Ishikawa (cell line): ENCODE measurements around the gene ACP1.

Source experiments
- CEBPB ChIP-seq: IDR thresholded peaks from 2 replicates; pipeline ENCODE4 v1.6.1; 2012
- CREB1 ChIP-seq: IDR thresholded peaks from 2 replicates; pipeline ENCODE4 v1.6.1; 2012; ENCODE audit warnings: low read depth
- EGR1 ChIP-seq: IDR thresholded peaks from 2 replicates; pipeline ENCODE4 v1.6.1; 2012
- EP300 ChIP-seq: IDR thresholded peaks from 2 replicates; pipeline ENCODE4 v1.6.1; 2012; ENCODE audit warnings: borderline replicate concordance
- FOXM1 ChIP-seq: IDR thresholded peaks from 2 replicates; pipeline ENCODE4 v1.6.1; 2012; ENCODE audit warnings: low read depth, borderline replicate concordance
- MAX ChIP-seq: IDR thresholded peaks from 2 replicates; pipeline ENCODE4 v1.6.1; 2012
- NFIC ChIP-seq: IDR thresholded peaks from 2 replicates; pipeline ENCODE4 v1.6.1; 2012
- RAD21 ChIP-seq: IDR thresholded peaks from 2 replicates; pipeline ENCODE4 v1.6.1; 2012; ENCODE audit warnings: low read depth
- REST ChIP-seq: IDR thresholded peaks from 2 replicates; pipeline ENCODE4 v1.6.1; 2012; ENCODE audit warnings: low read depth, mild to moderate bottlenecking
- TAF1 ChIP-seq: IDR thresholded peaks from 2 replicates; pipeline ENCODE4 v1.6.1; 2012; ENCODE audit warnings: low read depth, mild to moderate bottlenecking
- TCF12 ChIP-seq: IDR thresholded peaks from 2 replicates; pipeline ENCODE4 v1.6.1; 2012; ENCODE audit warnings: low read depth
- TEAD4 ChIP-seq: IDR thresholded peaks from 2 replicates; pipeline ENCODE4 v1.6.1; 2012
- YY1 ChIP-seq: IDR thresholded peaks from 2 replicates; pipeline ENCODE4 v1.6.1; 2012; ENCODE audit warnings: low read depth
- ZBTB7A ChIP-seq: IDR thresholded peaks from 2 replicates; pipeline ENCODE4 v1.6.1; 2012; ENCODE audit warnings: low read depth
- TF ChIP-seq, protein P1 (sequence below): IDR thresholded peaks from 2 replicates; pipeline ENCODE4 v1.6.1; 2012

Gene ACP1

DNA sequence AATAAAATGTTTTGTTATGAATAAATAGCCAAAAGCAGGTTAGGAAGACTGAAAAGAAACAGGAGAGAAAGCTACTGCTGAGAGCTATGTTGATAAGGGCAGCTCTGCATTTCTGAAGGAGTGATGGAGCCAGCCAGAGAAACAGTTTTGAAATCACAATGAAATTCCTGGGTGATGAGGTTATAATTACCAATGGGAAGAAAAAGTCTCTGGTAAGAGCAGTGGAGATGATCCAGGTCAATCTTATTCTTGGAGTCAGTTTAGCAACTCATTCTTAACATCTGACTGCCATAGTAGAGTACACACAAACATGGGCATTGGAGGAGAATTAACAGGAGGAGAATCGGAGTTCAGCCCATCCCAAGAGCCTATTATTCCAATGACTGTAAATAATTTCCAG lies 20.8 kb downstream of the ACP1 start:
- TF ChIP-seq MAX, result no peak
- TF ChIP-seq, protein P1, sequence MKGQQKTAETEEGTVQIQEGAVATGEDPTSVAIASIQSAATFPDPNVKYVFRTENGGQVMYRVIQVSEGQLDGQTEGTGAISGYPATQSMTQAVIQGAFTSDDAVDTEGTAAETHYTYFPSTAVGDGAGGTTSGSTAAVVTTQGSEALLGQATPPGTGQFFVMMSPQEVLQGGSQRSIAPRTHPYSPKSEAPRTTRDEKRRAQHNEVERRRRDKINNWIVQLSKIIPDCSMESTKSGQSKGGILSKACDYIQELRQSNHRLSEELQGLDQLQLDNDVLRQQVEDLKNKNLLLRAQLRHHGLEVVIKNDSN, result no peak
- TF ChIP-seq REST, result no peak
- TF ChIP-seq ZBTB7A, result no peak
- no peak for TF ChIP-seq NFIC
- no peak for TF ChIP-seq EP300
- TF ChIP-seq TAF1, result no peak
- TF ChIP-seq CEBPB, result no peak
- no peak for TF ChIP-seq YY1
- no peak for TF ChIP-seq TEAD4
- no peak for TF ChIP-seq RAD21
- TF ChIP-seq CREB1, result no peak
- no peak for TF ChIP-seq EGR1
- no peak for TF ChIP-seq TCF12
- TF ChIP-seq FOXM1, result no peak

GRCh38 chr2:286035-286434 lies 21.3 kb downstream of the ACP1 start:
- TF ChIP-seq NFIC (no peak), TCF12 (no peak), ZBTB7A (no peak), CREB1 (no peak), EP300 (no peak), MAX (no peak), CEBPB (no peak), REST (no peak), TEAD4 (no peak), RAD21 (no peak), TAF1 (no peak), FOXM1 (no peak), EGR1 (no peak)
- TF ChIP-seq, protein P1, result no peak

DNA sequence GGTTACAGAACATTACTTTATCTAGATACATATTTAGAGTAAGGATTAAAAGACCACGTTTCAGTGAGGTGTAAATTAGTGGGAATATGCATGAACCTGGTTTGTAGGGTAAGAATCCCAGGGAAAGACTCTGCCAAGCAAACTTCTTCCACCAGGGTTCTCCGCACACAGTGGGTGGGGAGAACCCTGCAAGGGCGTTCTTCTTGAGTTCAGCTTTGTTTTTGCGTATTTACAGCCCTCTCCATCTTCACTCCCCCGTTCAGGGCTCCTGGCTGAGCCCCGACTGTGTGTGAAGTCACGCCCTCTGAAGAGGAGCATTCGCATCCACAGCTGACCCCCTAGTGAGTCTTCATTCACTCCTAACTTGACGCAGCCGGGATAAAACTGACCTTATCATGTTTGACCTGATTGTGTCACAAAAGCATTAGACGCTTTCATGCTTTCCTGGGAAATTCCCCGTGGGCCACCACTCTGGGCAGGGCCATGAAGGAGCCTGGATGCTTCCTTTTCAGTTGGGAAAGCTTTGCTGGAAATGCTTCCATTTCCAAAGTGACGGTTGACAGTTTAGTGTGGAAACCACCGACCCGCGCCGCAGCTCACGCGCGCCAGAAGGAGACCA lies 22.1 kb downstream of the ACP1 start:
- no peak for TF ChIP-seq NFIC
- TF ChIP-seq CEBPB, result no peak
- no peak for TF ChIP-seq TEAD4
- TF ChIP-seq ZBTB7A, result no peak
- no peak for TF ChIP-seq TCF12
- TF ChIP-seq, protein P1, result no peak
- no peak for TF ChIP-seq CREB1
- TF ChIP-seq MAX, result no peak
- no peak for TF ChIP-seq YY1
- no peak for TF ChIP-seq EGR1
- TF ChIP-seq REST, result no peak
- no peak for TF ChIP-seq TAF1
- no peak for TF ChIP-seq EP300
- no peak for TF ChIP-seq FOXM1
- TF ChIP-seq RAD21, result no peak

GRCh38 chr2:287471-287885 lies 22.7 kb downstream of the ACP1 start:
- TF ChIP-seq TEAD4, result no peak
- TF ChIP-seq ZBTB7A, result 0 out of 2 replicates have a peak, but pooled peaks have one; percentile 22
- no peak for TF ChIP-seq EP300
